ENCODE data around the gene CEBPZ. TPM values are rescaled to one million over a fixed set of nuclear protein-coding genes. Genes with fewer than 3 reads are reported as not detected.

Gene CEBPZ
- total and polyA plus RNA-seq, 2 donors (not counting 3 experiments of a cell fraction or from before 2014, with no cell fraction given), result 3.6 to 46.9 TPM

DNA sequence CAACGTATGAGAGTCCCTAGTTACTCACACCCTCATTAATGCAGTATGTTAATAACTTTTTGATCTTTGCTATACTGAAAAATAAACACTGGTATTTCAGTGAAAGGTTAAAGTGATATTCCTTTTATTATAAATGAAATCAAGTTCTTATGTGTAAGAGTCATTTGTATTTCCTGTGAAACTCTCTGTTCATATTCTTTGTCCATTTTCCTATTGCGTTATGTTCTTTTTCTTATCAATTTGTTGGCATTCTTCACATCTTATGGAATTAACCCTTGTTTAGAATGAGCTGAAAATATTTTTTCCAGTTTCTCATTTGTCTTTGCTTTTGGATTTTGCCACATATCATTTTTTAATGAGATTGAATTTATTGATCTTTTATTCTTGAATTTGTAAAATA, 44.9 kb upstream of the CEBPZ start:
- H4K20me1 ChIP-seq (replicated peaks; ENCODE audit: control insufficient read depth, extremely low read depth, insufficient read depth, low read length), result no peaks in the 10 kb centered on the region
- dilution Hi-C loops (cut with MboI; ENCODE audit: extremely low pct_ligation_motif_present, low sequenced_read_pairs), result no loop called here
- BruUV-seq (replicated peaks), result no TSS peak
- no peaks in the 10 kb centered on the region for H3K27me3 ChIP-seq (ENCODE audit: control insufficient read depth in 2 of 2, insufficient read depth in 2 of 2, low read length in 2 of 2)
- ChIA-PET POLR2A (no interaction called here), CTCF (no interaction called here)
- DNase-seq (ENCODE audit: low read depth, low spot score) (no peak), FAIRE-seq (no peak)
- peaks cover 5 to 15% of the 10 kb centered on the region in 2 experiments for H3K36me3 ChIP-seq (ENCODE audit: control insufficient read depth in 2 of 2, extremely low read depth in 1 of 2, insufficient read depth in 2 of 2, low read length in 2 of 2)
- no peaks in the 10 kb centered on the region for H3K9me1 ChIP-seq (replicated peaks; ENCODE audit: control insufficient read depth, extremely low read depth, insufficient read depth, low read length)
- no peaks in the 10 kb centered on the region for H3K79me2 ChIP-seq (ENCODE audit: control insufficient read depth, insufficient read depth, low read length)
- no peak overlapping the region for H2AFZ ChIP-seq (ENCODE audit: low read depth, low read length)
- no peaks in the 10 kb centered on the region for H3K9me3 ChIP-seq (replicated peaks; ENCODE audit: control insufficient read depth, insufficient read depth, low read length)
- no peak overlapping the region for H3K4me3 ChIP-seq (replicated peaks in 1 of 3; ENCODE audit: insufficient read depth in 1 of 3, low read depth in 1 of 3, low read length in 3 of 3)
- H3K9ac ChIP-seq (replicated peaks; ENCODE audit: extremely low read depth, insufficient read depth, low read length), result no peak overlapping the region
- TF ChIP-seq EZH2 (IDR thresholded peaks at IDR 0.05; ENCODE audit: borderline replicate concordance, low read depth, low read length, severe bottlenecking) (no peak), GATA2 (IDR thresholded peaks at IDR 0.05; ENCODE audit: insufficient read depth, insufficient read length, low read depth, low read length) (no peak), MYC (IDR thresholded peaks at IDR 0.05; ENCODE audit: low read depth, low read length) (no peak), POLR2AphosphoS5 (IDR thresholded peaks at IDR 0.05; ENCODE audit: insufficient read depth, low read depth, low read length) (no peak), JUN (IDR thresholded peaks at IDR 0.05; ENCODE audit: borderline replicate concordance, insufficient read depth, insufficient read length, low read depth) (no peak), FOS (IDR thresholded peaks at IDR 0.05; ENCODE audit: borderline replicate concordance, insufficient read depth, low read length) (no peak), POLR2A (IDR thresholded peaks at IDR 0.05; ENCODE audit: low read depth, low read length) (no peak)
- TF ChIP-seq, protein P1, sequence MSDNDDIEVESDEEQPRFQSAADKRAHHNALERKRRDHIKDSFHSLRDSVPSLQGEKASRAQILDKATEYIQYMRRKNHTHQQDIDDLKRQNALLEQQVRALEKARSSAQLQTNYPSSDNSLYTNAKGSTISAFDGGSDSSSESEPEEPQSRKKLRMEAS (IDR thresholded peaks at IDR 0.05; ENCODE audit: insufficient read depth, insufficient read length), result no peak
- TF ChIP-seq, protein P2, sequence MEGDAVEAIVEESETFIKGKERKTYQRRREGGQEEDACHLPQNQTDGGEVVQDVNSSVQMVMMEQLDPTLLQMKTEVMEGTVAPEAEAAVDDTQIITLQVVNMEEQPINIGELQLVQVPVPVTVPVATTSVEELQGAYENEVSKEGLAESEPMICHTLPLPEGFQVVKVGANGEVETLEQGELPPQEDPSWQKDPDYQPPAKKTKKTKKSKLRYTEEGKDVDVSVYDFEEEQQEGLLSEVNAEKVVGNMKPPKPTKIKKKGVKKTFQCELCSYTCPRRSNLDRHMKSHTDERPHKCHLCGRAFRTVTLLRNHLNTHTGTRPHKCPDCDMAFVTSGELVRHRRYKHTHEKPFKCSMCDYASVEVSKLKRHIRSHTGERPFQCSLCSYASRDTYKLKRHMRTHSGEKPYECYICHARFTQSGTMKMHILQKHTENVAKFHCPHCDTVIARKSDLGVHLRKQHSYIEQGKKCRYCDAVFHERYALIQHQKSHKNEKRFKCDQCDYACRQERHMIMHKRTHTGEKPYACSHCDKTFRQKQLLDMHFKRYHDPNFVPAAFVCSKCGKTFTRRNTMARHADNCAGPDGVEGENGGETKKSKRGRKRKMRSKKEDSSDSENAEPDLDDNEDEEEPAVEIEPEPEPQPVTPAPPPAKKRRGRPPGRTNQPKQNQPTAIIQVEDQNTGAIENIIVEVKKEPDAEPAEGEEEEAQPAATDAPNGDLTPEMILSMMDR (IDR thresholded peaks at IDR 0.05; ENCODE audit: extremely low read depth in 1 of 2, insufficient read depth in 1 of 2, low read depth in 1 of 2, low read length in 2 of 2), result no peak
- H3K27ac ChIP-seq (ENCODE audit: insufficient read depth, low read depth, low read length), result no peak overlapping the region
- intact Hi-C loops (cut with micrococcal nuclease), result no loop called here
- H3K4me1 ChIP-seq (ENCODE audit: control insufficient read depth, extremely low read depth, insufficient read depth, low read length), result no peaks in the 10 kb centered on the region
- no peak overlapping the region for H3K4me2 ChIP-seq (ENCODE audit: insufficient read depth, low read length)
